Ovary (tissue), 9 donors: ENCODE measurements around the gene MSLN. TPM values are rescaled to one million over a fixed set of nuclear protein-coding genes. Genes with fewer than 3 reads are reported as not detected.

ENCODE experiments used
- DNase-seq, 5 donors: peaks; one replicate each; pipeline ENCODE4 v3.0.0-alpha.2; 2019 to 2020
- H3K27ac ChIP-seq, 2 donors: fragments of 200-600 bp; one replicate each; pipeline versions ENCODE4 v1.5.1 to v1.8.0; 2019 to 2022
- H3K27me3 ChIP-seq: fragments of 200-600 bp; one replicate; pipeline ENCODE4 v1.8.0; 2022
- H3K36me3 ChIP-seq: fragments of 200-600 bp; sonication (generic); one replicate; pipeline ENCODE4 v1.5.1; 2019
- H3K4me1 ChIP-seq: one replicate; pipeline ENCODE4 v1.8.1; 2013; ENCODE audit warnings: mild to moderate bottlenecking, moderate library complexity; ENCODE audit not compliant: insufficient read depth
- H3K4me3 ChIP-seq: fragments of 200-600 bp; sonication (generic); one replicate; pipeline ENCODE4 v1.5.1; 2017
- H3K9me3 ChIP-seq, 2 donors: fragments of 200-600 bp in 1 of 2; sonication (generic) in 1 of 2; one replicate each; pipeline versions ENCODE4 v1.5.1 to v1.8.1; 2013 to 2019; ENCODE audit warnings: mild to moderate bottlenecking in 1 of 2, moderate library complexity in 1 of 2
- CTCF ChIP-seq, 3 donors: fragments of 450-650 bp in 2 of 3; fragments of 200-600 bp in 1 of 3; IDR thresholded peaks; one replicate each; pipeline versions ENCODE4 v1.5.1 to v1.8.0; 2016 to 2022; ENCODE audit warnings: antibody characterized with exemption in 3 of 3, mild to moderate bottlenecking in 1 of 3
- EP300 ChIP-seq: sonication (generic); formaldehyde crosslinking; IDR thresholded peaks from one replicate; pipeline ENCODE4 v1.6.1; 2017; ENCODE audit warnings: antibody characterized with exemption
- POLR2A ChIP-seq: fragments of 450-650 bp; IDR thresholded peaks from one replicate; pipeline ENCODE4 v1.6.1; 2017; ENCODE audit warnings: antibody characterized with exemption, mild to moderate bottlenecking, moderate library complexity
- WGBS, 3 donors: extraction: QIAGEN DNeasy Blood & Tissue Kit in 1 of 3; methylation state at CpG; one replicate each; pipeline versions ENCODE4 v1.1.5 to v1.1.7; 2013 to 2017; 5-methylcytosine and 5-hydroxymethylcytosine counted together
- intact Hi-C, 4 donors: fragments of 100-400 bp; cut with DNase I; formaldehyde crosslinking; loops; one replicate each; pipeline versions ENCODE4 v1.11.0 to v1.15.1; 2022 to 2023
- polyA plus RNA-seq, 2 donors: library from polyadenylated mRNA; stranded (reverse); fragments of 200-250 nt in 1 of 2; fragments of 350-450 nt in 1 of 2; fragmentation: Illumina TruSeq in 1 of 2; extraction: RNeasy Lipid Tissue Mini Kit (QIAGEN cat#74804) in 1 of 2; gene quantifications; one replicate each; pipeline ENCODE4 v1.2.3, GENCODE V29; 2013 to 2014
- total RNA-seq, 7 donors: library from RNA; depleted of rRNA in 2 of 7; stranded (reverse); fragments of >200 nt in 2 of 7; fragmentation: NEBNext Ultra II Directional in 3 of 7; extraction: Animal tissue kit (Norgen Biotek cat#: 25700) in 3 of 7; gene quantifications; one replicate each; pipeline versions ENCODE4 v1.1.0 to v1.2.4, GENCODE V29; 2016 to 2023
- donor health status: DM: no; HTN: no; CAD: no; lungs with moderate emphysema.
- donor health status: DM: no; HTN: no; CAD: no.
- donor health status: Bipolar disorder and iron deficiency.
- donor health status: DM: yes; HTN: yes; CAD: no.
- donor health status: DM: no; HTN: no; CAD: no.
- donor health status: DM: yes; HTN: yes; CAD: no.

The MSLN gene
- total and polyA plus RNA-seq, 9 donors: 0.40 to 314 (median 6.1) TPM

GRCh38 chr16:743794-744500 is 16.6 kb upstream of the MSLN start:
- Histone ChIP-seq H3K27me3 (no peaks in the 10 kb centered on the region), H3K4me3 (no peak overlapping the region), H3K4me1 (peaks cover 9% of the 10 kb centered on the region), H3K27ac (no peak overlapping the region), H3K9me3 (no peaks in the 10 kb centered on the region), H3K36me3 (no peaks in the 10 kb centered on the region)
- TF ChIP-seq EP300 (no peak), POLR2A (no peak), CTCF (IDR thresholded peaks at IDR 0.05) (no peak)
- no peak for DNase-seq
- 70 to 77% (median 74%) methylated on average over 21 of the region's 21 CpGs for WGBS, 3 donors
- intact Hi-C loops: no loop called here

GRCh38 chr16:745739-746138 is 14.8 kb upstream of the MSLN start:
- Histone ChIP-seq H3K36me3 (no peaks in the 10 kb centered on the region), H3K4me3 (no peak overlapping the region), H3K9me3 (no peaks in the 10 kb centered on the region), H3K27ac (no peak overlapping the region), H3K4me1 (peaks cover 2% of the 10 kb centered on the region), H3K27me3 (no peaks in the 10 kb centered on the region)
- 2 to 10% (median 5%) methylated on average over 14 of the region's 14 CpGs for WGBS, 3 donors
- no peak for DNase-seq
- intact Hi-C loops: no loop called here
- TF ChIP-seq EP300 (no peak), POLR2A (no peak), CTCF (IDR thresholded peaks at IDR 0.05) (no peak)

GRCh38 chr16:746637-747036 is 13.9 kb upstream of the MSLN start:
- no peak overlapping the region for H3K4me3 ChIP-seq
- no peaks in the 10 kb centered on the region for H3K36me3 ChIP-seq
- no peak for DNase-seq
- TF ChIP-seq EP300 (no peak), CTCF (IDR thresholded peaks at IDR 0.05) (no peak), POLR2A (no peak)
- no peaks in the 10 kb centered on the region for H3K9me3 ChIP-seq
- no peaks in the 10 kb centered on the region for H3K27me3 ChIP-seq
- H3K27ac ChIP-seq: no peak overlapping the region
- no peaks in the 10 kb centered on the region for H3K4me1 ChIP-seq
- WGBS, 3 donors: 67 to 77% (median 75%) methylated on average over 11 to 13 of the region's 13 CpGs
- intact Hi-C loops: no loop called here

GRCh38 chr16:747978-748746 is 12.4 kb upstream of the MSLN start:
- WGBS, 3 donors: 75 to 81% (median 77%) methylated on average over 39 of the region's 39 CpGs
- H3K27ac ChIP-seq: no peak overlapping the region
- no peaks in the 10 kb centered on the region for H3K27me3 ChIP-seq
- no peaks in the 10 kb centered on the region for H3K4me1 ChIP-seq
- TF ChIP-seq CTCF (IDR thresholded peaks at IDR 0.05): no peak
- no peak for TF ChIP-seq EP300
- no peak for TF ChIP-seq POLR2A
- intact Hi-C loops: no loop called here
- H3K36me3 ChIP-seq: no peaks in the 10 kb centered on the region
- DNase-seq: no peak
- no peak overlapping the region for H3K4me3 ChIP-seq
- H3K9me3 ChIP-seq: no peaks in the 10 kb centered on the region
